Activated T-cell treated with anti-CD3 and anti-CD28 coated beads, Interleukin-2, amount 50 U/mL, for 4 hours (primary cell): ENCODE data around the gene OR5D18. TPM values are rescaled to one million over a fixed set of nuclear protein-coding genes. Genes with fewer than 3 reads are reported as not detected.
"Not testable (repeated sequence)": the region's sequence is repeated elsewhere in the genome, so short reads cannot be mapped to it uniquely, and the experiment has no call there.

ENCODE experiments used
- ATAC-seq, 2 donors: fragments of 200-7000 bp; cut with Tn5 transposase; one replicate each; pipeline ENCODE4 v1.10.0; 2021
- DNase-seq: peaks from one replicate; pipeline ENCODE4 v3.0.0-alpha.2; 2020
- H3K27me3 Mint-ChIP-seq: one replicate; pipeline ENCODE4 v1.8.0; 2021; ENCODE audit warnings: low read depth, mixed read lengths
- H3K36me3 Mint-ChIP-seq: one replicate; pipeline ENCODE4 v1.8.0; 2022; ENCODE audit warnings: mixed read lengths; ENCODE audit not compliant: insufficient read depth
- H3K4me1 Mint-ChIP-seq: one replicate; pipeline ENCODE4 v1.8.0; 2021; ENCODE audit warnings: low read depth, mixed read lengths
- H3K4me3 Mint-ChIP-seq: one replicate; pipeline ENCODE4 v1.8.0; 2021; ENCODE audit warnings: mild to moderate bottlenecking, moderate library complexity, mixed read lengths
- H3K9me3 Mint-ChIP-seq: one replicate; pipeline ENCODE4 v1.8.0; 2021; ENCODE audit warnings: mixed read lengths
- total RNA-seq, 3 donors: library from RNA; stranded (reverse); gene quantifications; one replicate each; pipeline ENCODE4 v1.2.1, GENCODE V29; 2021

OR5D18 gene
- not detected for total RNA-seq

DNA sequence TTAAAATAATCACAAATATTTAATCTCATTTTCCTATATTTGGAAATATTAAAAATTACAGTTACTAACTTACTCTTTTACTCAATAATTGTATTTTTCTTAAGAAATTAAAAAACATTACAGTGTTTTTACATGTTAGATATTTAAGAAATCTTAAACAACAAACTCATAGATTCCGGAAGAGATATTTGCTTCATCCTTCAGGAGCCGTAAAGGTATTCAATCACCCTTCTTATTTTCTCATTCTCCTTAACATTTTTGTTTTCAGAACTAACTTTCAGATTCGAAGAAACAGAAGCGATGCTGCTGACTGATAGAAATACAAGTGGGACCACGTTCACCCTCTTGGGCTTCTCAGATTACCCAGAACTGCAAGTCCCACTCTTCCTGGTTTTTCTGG, at the start of gene OR5D18:
OR5D18 (plus strand) TSS at position 301 of the 400 bp plus-strand sequence; CDS start at position 301, 0 bp downstream.
- Mint-ChIP-seq H3K27me3 (no peaks in the 10 kb centered on the region), H3K4me1 (no peaks in the 10 kb centered on the region), H3K9me3 (peaks cover 28% of the 10 kb centered on the region), H3K4me3 (no peak within 1 kb of the TSS), H3K36me3 (no peaks in the 10 kb centered on the region)
- ATAC-seq: no peak
- no peak for DNase-seq

DNA sequence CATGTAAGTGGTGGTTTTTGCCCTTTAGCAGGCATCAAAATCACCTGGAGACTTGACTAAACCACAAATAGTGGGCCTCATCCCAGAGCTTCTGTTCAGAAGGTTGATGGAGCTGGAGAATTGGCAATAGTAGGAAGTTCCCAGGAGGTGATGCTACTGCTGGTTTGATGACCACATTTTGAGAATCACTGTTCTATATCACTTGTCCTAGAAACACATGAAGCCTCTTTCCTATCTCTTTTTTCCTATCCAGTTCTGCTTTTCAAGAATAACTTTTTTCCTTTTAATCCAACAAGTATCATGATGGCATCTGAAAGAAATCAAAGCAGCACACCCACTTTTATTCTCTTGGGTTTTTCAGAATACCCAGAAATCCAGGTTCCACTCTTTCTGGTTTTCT, 46.3 kb upstream of the OR5D18 start, which contains the start of gene OR5D13:
OR5D13 (plus strand) TSS at position 301 of the 400 bp plus-strand sequence; CDS start at position 301, 0 bp downstream.
- Mint-ChIP-seq H3K9me3 (peaks cover 25% of the 10 kb centered on the region), H3K36me3 (no peaks in the 10 kb centered on the region), H3K27me3 (no peaks in the 10 kb centered on the region), H3K4me1 (no peaks in the 10 kb centered on the region), H3K4me3 (no peak within 1 kb of the TSS)
- no peak for DNase-seq
- no peak for ATAC-seq

DNA sequence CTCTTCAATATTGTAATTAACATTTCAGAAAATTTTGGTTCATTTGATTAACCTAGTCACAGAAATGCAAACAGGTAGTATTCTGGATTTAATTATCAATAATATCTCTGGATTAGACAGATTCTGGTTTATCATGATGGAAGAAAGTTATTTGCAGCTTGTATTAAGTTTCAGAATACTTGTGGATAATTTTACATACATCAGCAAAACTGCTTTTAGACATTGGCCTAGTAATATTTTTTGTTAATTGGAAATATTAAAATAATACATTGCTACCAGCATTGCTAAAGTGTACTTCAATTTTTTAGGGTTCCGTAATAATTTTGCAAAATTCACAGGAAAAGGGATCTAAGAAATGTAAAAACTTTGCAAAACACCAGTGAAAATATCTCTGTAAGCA, 27.8 kb upstream of the OR5D18 start:
- DNase-seq (no peak), ATAC-seq (no peak)
- Mint-ChIP-seq H3K4me1 (no peaks in the 10 kb centered on the region), H3K27me3 (no peaks in the 10 kb centered on the region), H3K4me3 (no peak overlapping the region), H3K36me3 (no peaks in the 10 kb centered on the region), H3K9me3 (peaks cover 26% of the 10 kb centered on the region)

DNA sequence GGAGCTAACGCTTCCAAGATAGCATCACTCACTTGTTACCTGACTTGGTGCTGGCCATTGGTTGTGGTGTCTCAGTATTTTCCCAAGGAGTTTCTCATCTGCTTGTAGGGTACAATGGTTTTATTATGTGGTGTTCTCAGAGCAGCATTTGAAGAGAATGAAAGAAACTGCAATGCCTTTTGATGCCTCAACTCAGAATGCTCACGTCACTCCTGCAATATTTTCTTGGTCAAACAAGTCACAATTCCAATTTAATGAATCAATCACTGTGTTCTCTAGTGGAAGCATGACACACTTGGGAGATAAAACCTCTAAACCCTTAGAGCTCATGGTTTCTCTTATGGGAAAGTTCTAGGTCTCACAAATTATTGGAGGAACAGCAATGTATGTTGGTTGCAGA, 26.1 kb upstream of the OR5D18 start:
- H3K27me3 Mint-ChIP-seq: no peaks in the 10 kb centered on the region

DNA sequence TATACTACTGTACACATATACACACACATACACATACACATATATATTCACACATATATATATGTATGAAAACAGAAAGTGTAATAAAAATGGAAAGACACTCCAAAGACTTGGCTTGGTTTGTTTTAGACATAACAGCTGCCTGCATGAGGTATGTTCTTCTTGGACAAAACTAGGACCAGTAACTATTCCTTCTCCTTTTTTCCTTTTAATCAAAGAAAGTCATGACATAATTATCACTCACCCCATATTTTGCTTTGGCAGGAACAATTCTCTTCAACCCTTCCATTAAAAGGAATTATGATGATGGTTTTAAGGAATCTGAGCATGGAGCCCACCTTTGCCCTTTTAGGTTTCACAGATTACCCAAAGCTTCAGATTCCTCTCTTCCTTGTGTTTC, 24.2 kb upstream of the OR5D18 start, which contains the start of gene OR5D14:
OR5D14 (plus strand) TSS at position 301 of the 400 bp plus-strand sequence; CDS start at position 301, 0 bp downstream.
- ATAC-seq (no peak), DNase-seq (no peak)
- no peaks in the 10 kb centered on the region for H3K27me3 Mint-ChIP-seq
- H3K9me3 Mint-ChIP-seq: peaks cover 24% of the 10 kb centered on the region
- H3K4me1 Mint-ChIP-seq: no peaks in the 10 kb centered on the region
- no peak within 1 kb of the TSS for H3K4me3 Mint-ChIP-seq
- no peaks in the 10 kb centered on the region for H3K36me3 Mint-ChIP-seq

More for the DNA sequence above, 26.1 kb upstream of the OR5D18 start:
- no peaks in the 10 kb centered on the region for H3K36me3 Mint-ChIP-seq
- ATAC-seq: no peak
- H3K9me3 Mint-ChIP-seq: peaks cover 19% of the 10 kb centered on the region
- H3K4me3 Mint-ChIP-seq: no peak overlapping the region
- no peak for DNase-seq
- no peaks in the 10 kb centered on the region for H3K4me1 Mint-ChIP-seq

DNA sequence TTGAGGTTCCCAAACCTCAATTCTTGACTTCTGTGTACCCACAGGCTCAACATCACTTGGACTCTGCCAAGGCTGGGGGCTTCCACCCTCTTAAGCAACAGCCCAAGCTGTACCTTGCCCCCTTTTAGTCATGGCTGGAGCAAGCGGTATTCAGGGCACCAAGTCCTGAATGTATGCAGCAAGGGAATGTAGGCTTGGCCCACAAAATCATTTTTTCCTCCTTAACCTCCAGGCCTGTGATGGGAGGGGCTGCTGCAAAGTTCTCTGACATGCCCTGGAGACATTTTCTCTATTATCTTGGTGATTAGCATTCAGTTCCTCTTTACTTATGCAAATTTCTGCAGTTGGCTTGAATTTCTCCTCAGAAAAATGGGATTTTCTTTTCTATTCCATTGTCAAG, 13.2 kb upstream of the OR5D18 start:
- H3K4me3 Mint-ChIP-seq: no peak overlapping the region
- ATAC-seq (no peak), DNase-seq (no peak)
- H3K4me1 Mint-ChIP-seq: no peaks in the 10 kb centered on the region
- H3K36me3 Mint-ChIP-seq: no peaks in the 10 kb centered on the region
- no peaks in the 10 kb centered on the region for H3K27me3 Mint-ChIP-seq
- H3K9me3 Mint-ChIP-seq: peaks cover 28% of the 10 kb centered on the region

DNA sequence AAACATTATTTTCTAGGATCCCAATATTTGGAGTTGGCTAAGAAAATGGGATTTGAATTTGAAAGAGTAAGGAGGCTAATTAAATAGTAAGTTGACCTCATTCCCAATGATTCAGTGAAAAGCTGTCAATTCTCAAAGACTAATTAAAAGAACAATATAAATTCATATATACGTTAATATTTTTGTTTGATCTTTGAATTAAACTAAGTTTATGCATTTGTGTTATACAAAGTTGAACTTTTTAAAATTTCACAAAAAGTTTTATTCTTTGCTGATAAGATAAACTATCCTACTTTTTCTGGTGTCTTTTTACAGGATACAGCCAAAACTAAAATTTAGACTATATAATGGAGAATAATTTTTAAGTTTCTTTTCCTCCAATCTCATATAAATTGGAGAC, 8.4 kb upstream of the OR5D18 start, which contains the start of gene OR5L1:
OR5L1 (plus strand) TSS at position 301 of the 400 bp plus-strand sequence. CDS start 100 bp downstream, outside the sequence.
- ATAC-seq (no peak), DNase-seq (no peak)
- no peaks in the 10 kb centered on the region for H3K36me3 Mint-ChIP-seq
- peaks cover 24% of the 10 kb centered on the region for H3K9me3 Mint-ChIP-seq
- H3K4me1 Mint-ChIP-seq: no peaks in the 10 kb centered on the region
- H3K4me3 Mint-ChIP-seq: no peak within 1 kb of the TSS
- H3K27me3 Mint-ChIP-seq: no peaks in the 10 kb centered on the region

DNA sequence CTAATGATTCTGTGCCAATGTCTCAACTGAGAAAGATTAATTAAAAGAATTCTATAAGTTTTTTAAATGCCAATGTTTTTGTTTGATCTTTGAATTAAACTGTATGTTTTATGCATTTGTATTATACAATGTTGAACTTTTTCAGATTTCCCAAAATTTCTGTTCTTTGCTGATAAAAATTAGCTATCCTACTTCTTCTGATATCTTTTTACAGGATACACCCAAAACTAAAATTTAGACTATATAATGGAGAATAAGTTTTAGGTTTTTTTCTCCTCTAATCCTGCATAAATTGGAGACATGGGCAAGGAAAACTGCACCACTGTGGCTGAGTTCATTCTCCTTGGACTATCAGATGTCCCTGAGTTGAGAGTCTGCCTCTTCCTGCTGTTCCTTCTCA, 7.5 kb downstream of the OR5D18 start, which contains the start of gene OR5L2:
OR5L2 (plus strand) TSS at position 301 of the 400 bp plus-strand sequence; CDS start at position 301, 0 bp downstream.
- no peak for ATAC-seq
- H3K4me3 Mint-ChIP-seq: no peak within 1 kb of the TSS
- DNase-seq: no peak
- peaks cover 14% of the 10 kb centered on the region for H3K9me3 Mint-ChIP-seq
- no peaks in the 10 kb centered on the region for H3K4me1 Mint-ChIP-seq
- H3K27me3 Mint-ChIP-seq: no peaks in the 10 kb centered on the region
- no peaks in the 10 kb centered on the region for H3K36me3 Mint-ChIP-seq

DNA sequence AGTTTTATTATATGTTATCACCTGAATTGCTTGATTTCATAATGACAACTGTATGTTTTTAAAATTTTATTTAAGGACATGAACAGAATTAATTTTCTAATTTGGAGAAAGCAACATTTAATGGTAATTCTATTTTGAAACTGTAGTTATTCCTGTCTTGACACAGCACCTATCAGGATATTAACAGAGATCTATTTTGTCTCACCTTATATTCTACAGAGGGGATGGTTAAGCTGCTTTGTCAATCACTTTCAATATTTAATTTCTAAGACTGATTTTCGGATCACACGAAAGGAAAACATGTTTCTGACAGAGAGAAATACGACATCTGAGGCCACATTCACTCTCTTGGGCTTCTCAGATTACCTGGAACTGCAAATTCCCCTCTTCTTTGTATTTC, 19.0 kb downstream of the OR5D18 start, which contains the start of gene OR5D16:
OR5D16 (plus strand) TSS at position 301 of the 400 bp plus-strand sequence; CDS start at position 301, 0 bp downstream.
- no peak within 1 kb of the TSS for H3K4me3 Mint-ChIP-seq
- DNase-seq: no peak
- H3K36me3 Mint-ChIP-seq: no peaks in the 10 kb centered on the region
- peaks cover 16% of the 10 kb centered on the region for H3K9me3 Mint-ChIP-seq
- ATAC-seq: no peak
- H3K27me3 Mint-ChIP-seq: no peaks in the 10 kb centered on the region
- H3K4me1 Mint-ChIP-seq: no peaks in the 10 kb centered on the region

DNA sequence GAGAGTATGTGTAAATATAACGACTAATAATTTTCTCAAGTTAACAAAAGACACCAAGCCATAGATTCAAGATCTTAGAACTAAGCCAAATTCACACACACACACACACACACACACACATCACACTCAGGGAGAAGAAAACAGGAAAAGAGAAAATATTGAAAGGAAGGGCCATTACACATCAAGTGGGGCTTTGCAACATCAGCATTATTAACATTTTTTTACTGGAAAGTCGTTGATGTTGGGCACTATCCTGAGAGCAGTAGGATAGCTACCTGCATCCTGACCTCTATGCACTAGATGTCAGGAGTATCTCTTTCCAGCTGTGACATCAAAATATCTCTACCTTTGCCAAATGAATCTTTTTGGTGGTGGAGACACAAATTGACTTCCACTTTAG, 28.0 kb downstream of the OR5D18 start:
- Mint-ChIP-seq H3K27me3 (no peaks in the 10 kb centered on the region), H3K9me3 (peaks cover 16% of the 10 kb centered on the region), H3K4me3 (no peak overlapping the region), H3K36me3 (no peaks in the 10 kb centered on the region), H3K4me1 (no peaks in the 10 kb centered on the region)
- ATAC-seq (no peak), DNase-seq (no peak)

DNA sequence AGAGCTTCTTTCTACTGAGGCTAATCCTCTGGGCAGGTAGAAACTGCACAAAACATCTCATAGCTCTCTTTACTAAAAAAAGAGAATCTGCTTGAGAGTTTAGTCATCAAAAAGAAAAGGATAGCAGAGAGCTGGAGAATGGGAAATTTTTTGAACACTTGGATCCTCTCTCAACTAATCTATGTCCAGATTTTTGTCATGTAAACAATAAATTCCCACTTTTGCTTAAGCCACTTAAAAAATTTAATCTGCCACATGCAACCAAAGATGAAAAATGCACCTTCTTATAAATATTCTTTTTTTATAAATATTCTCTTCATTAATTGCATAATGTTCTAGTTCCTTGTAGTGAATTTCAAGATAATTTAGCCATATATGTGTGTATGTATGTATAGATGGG, 29.6 kb downstream of the OR5D18 start:
- H3K36me3 Mint-ChIP-seq: no peaks in the 10 kb centered on the region
- DNase-seq: no peak
- H3K27me3 Mint-ChIP-seq: no peaks in the 10 kb centered on the region
- no peaks in the 10 kb centered on the region for H3K4me1 Mint-ChIP-seq
- no peak overlapping the region for H3K4me3 Mint-ChIP-seq
- peaks cover 20% of the 10 kb centered on the region for H3K9me3 Mint-ChIP-seq
- ATAC-seq: no peak

DNA sequence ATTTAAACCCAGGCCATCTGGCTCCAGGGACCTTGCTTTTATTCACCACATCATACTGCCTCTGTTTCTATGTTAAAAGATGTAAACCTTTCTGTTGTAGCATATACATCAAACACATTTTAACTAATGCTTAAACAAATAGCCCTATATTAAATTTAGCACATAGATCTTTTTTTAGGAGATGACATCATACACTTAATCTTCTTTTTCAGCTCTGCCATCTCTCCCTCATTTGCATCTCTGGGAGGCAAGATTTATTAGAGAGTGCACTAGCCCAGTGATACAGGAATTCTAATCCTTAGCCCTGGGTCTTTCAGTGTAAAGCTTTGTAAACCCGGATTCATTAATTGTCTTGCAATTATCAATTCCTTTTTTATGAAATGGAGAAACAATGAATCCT, 32.7 kb downstream of the OR5D18 start:
- peaks cover 20% of the 10 kb centered on the region for H3K9me3 Mint-ChIP-seq
- ATAC-seq (no peak), DNase-seq (no peak)
- no peaks in the 10 kb centered on the region for H3K4me1 Mint-ChIP-seq
- no peaks in the 10 kb centered on the region for H3K36me3 Mint-ChIP-seq
- no peak overlapping the region for H3K4me3 Mint-ChIP-seq
- no peaks in the 10 kb centered on the region for H3K27me3 Mint-ChIP-seq

DNA sequence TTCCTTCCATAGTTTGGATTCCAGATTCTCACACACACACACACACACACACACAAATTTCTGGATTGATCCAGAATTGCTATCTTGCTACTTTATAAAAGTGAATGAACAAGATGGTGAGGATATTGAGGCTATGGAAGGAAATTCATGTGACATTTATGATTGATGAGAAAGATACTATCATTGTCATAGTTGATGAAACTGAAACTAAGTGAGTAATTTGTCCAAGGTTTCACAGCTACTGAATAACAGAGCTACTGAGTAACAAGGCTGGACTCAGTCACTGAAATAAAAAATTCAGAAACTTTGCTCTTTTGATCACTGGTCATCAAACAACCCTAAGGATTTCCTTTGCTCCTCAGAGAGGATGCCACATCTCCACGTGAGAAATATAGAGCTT, 35.3 kb downstream of the OR5D18 start:
- Mint-ChIP-seq H3K36me3 (no peaks in the 10 kb centered on the region), H3K27me3 (no peaks in the 10 kb centered on the region), H3K4me1 (no peaks in the 10 kb centered on the region), H3K4me3 (no peak overlapping the region), H3K9me3 (peaks cover 17% of the 10 kb centered on the region)
- DNase-seq: no peak
- no peak for ATAC-seq

DNA sequence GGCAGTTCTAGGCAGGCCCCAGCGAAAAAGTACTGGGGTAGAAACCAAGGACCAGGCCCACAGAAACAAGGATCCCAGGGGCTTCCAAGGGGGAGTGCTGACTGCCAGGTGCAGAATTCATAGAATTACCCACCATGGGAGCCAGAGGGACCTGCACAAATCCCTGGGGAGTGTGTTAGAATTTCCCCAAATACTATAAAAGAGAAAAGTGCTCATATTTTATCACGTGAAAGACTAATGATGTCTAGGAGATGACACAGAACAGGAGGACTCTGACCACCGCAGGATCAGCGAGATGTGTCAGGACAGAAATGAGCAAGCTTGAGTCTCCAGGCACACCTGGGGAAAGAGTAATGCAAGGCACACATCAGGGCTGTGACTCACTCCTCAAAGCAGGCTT, 47.9 kb downstream of the OR5D18 start:
- not testable (repeated sequence) for H3K4me3 Mint-ChIP-seq, H3K36me3 Mint-ChIP-seq, H3K27me3 Mint-ChIP-seq, DNase-seq, ATAC-seq, H3K4me1 Mint-ChIP-seq
- peaks cover 14% of the 10 kb centered on the region for H3K9me3 Mint-ChIP-seq
